ENCODE data around the gene PXK.

DNA sequence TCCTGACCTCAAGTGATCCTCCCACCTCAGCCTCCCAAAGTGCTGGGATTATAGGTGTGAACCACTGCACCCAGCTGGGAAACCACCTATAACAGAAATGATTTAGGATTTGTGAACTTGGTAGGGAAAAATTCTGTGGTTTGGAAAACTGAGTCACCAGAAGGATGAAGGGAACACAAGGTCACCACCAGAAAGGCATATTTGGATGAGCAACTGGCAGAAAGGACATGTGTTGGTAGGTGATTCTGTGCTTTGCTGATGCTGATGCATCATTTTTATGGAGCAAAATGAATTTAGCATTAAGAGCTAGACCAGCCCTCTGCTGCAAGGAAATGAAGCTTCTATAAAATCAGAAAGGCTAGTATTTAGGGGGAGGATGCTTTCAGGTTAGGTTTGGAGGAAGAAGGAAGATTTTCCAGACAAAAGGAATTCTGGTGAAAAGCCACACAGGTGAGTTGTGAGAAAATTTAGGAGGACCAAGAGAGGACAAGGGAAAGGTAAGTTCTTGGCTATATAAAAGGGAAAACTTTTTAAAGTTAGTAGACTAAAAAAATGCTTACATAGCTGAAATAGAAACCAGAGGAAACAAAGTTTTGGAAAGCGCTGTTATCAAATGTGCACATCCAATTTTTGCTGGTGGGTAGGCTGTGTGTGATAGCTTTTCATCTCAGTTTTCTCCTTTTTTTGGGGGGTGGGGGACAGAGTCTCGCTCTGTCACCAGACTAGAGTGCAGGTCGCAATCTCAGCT, 3.6 kb downstream of the PXK start:
- TF ChIP-seq GATA2 (IDR thresholded peaks at IDR 0.05; ENCODE audit: low read depth, low read length) (no peak), GATA3 (IDR thresholded peaks at IDR 0.05; ENCODE audit: low read depth, low read length) (no peak)
